ENCODE results near the gene RBP5. TPM values are rescaled to one million over a fixed set of nuclear protein-coding genes. Genes with fewer than 3 reads are reported as not detected.

RBP5 gene
- total and polyA plus RNA-seq, 4 donors: 12.9 to 108 (median 63.6) TPM

DNA sequence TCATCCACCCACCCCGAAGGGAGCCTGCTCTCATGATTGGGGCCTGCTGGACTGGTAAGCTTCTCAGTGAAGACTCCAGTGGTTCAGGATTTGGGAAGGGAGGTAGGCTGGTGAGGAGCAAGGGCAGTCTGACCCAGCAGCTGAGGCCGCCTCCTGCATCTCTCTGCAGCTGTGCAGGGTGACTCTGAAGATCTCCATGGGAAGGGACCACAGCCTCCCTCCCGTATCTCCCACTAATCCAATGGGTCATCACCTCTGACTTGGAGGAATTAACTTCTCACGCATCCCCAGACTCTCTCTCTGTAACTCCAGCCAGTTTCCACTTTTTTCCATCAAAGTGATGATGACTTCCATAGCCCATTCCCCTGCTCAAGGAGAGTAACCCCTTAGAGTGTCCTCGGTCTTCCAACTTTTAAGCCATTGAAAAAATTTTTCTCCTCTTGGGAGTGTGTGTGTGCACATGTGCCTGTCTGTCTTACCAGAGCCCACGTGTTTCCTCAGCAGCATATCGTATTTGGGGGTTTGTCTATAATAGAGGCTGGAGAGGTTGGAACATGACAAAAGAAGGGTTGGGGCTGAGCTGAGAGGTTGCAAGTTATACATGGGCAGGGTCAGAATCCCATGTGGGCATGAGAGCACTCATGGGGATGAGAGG is 12.8 kb upstream of the RBP5 start:
- 97% methylated on average over 7 of the region's 7 CpGs for WGBS
- Histone ChIP-seq H3K27ac (ENCODE audit: low read depth in 1 of 2, low read length in 2 of 2) (no peak overlapping the region), H3K4me1 (ENCODE audit: control insufficient read depth in 4 of 4, insufficient read depth in 4 of 4, low read length in 3 of 4) (peaks cover 3 to 20% (median 11%) of the 10 kb centered on the region in 4 donors), H3K9ac (ENCODE audit: low read depth in 1 of 2, low read length in 2 of 2) (no peak overlapping the region), H3K4me3 (ENCODE audit: low read depth in 1 of 3, low read length in 3 of 3) (no peak overlapping the region), H3K9me3 (ENCODE audit: control insufficient read depth in 4 of 4, low read length in 3 of 4) (no peaks in the 10 kb centered on the region), H3K36me3 (ENCODE audit: control insufficient read depth in 4 of 4, insufficient read depth in 3 of 4, low read depth in 1 of 4, low read length in 3 of 4) (peaks cover 8 to 58% (median 20%) of the 10 kb centered on the region in 4 donors), H3K27me3 (ENCODE audit: control insufficient read depth in 4 of 4, insufficient read depth in 4 of 4, low read length in 3 of 4) (no peaks in the 10 kb centered on the region)
- DNase-seq (ENCODE audit: low spot score): no peak
- TF ChIP-seq HNF4A (conservative IDR thresholded peaks at IDR 0.05) (no peak), YY1 (IDR thresholded peaks at IDR 0.05) (no peak), FOXA1 (IDR thresholded peaks at IDR 0.05) (no peak), RAD21 (IDR thresholded peaks at IDR 0.05) (no peak), FOXA2 (IDR thresholded peaks at IDR 0.05) (no peak), JUND (IDR thresholded peaks at IDR 0.05) (no peak), SP1 (IDR thresholded peaks at IDR 0.05) (no peak), TAF1 (conservative IDR thresholded peaks at IDR 0.05) (no peak), RXRA (IDR thresholded peaks at IDR 0.05) (no peak), ATF3 (IDR thresholded peaks at IDR 0.05) (no peak), REST (IDR thresholded peaks at IDR 0.05) (no peak)
- TF ChIP-seq, protein P1, sequence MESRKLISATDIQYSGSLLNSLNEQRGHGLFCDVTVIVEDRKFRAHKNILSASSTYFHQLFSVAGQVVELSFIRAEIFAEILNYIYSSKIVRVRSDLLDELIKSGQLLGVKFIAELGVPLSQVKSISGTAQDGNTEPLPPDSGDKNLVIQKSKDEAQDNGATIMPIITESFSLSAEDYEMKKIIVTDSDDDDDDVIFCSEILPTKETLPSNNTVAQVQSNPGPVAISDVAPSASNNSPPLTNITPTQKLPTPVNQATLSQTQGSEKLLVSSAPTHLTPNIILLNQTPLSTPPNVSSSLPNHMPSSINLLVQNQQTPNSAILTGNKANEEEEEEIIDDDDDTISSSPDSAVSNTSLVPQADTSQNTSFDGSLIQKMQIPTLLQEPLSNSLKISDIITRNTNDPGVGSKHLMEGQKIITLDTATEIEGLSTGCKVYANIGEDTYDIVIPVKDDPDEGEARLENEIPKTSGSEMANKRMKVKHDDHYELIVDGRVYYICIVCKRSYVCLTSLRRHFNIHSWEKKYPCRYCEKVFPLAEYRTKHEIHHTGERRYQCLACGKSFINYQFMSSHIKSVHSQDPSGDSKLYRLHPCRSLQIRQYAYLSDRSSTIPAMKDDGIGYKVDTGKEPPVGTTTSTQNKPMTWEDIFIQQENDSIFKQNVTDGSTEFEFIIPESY (IDR thresholded peaks at IDR 0.05): no peak

GRCh38 chr12:7139200-7139599 is 10.5 kb upstream of the RBP5 start:
- Histone ChIP-seq H3K36me3 (ENCODE audit: control insufficient read depth in 4 of 4, insufficient read depth in 3 of 4, low read depth in 1 of 4, low read length in 3 of 4) (peaks cover 9 to 81% (median 37%) of the 10 kb centered on the region in 4 donors), H3K9me3 (ENCODE audit: control insufficient read depth in 4 of 4, low read length in 3 of 4) (no peaks in the 10 kb centered on the region), H3K27ac (ENCODE audit: low read depth in 1 of 2, low read length in 2 of 2) (no peak overlapping the region), H3K4me3 (ENCODE audit: low read depth in 1 of 3, low read length in 3 of 3) (no peak overlapping the region), H3K27me3 (ENCODE audit: control insufficient read depth in 4 of 4, insufficient read depth in 4 of 4, low read length in 3 of 4) (no peaks in the 10 kb centered on the region), H3K4me1 (ENCODE audit: control insufficient read depth in 4 of 4, insufficient read depth in 4 of 4, low read length in 3 of 4) (peaks cover 3 to 10% (median 5%) of the 10 kb centered on the region in 4 donors), H3K9ac (ENCODE audit: low read depth in 1 of 2, low read length in 2 of 2) (no peak overlapping the region)
- TF ChIP-seq JUND (IDR thresholded peaks at IDR 0.05): no peak
- no peak for TF ChIP-seq EGR1 (IDR thresholded peaks at IDR 0.05; ENCODE audit: low read depth in 2 of 2)
- no peak for TF ChIP-seq FOXA2 (IDR thresholded peaks at IDR 0.05)
- 98% methylated on average over 2 of the region's 2 CpGs for WGBS
- no peak for DNase-seq (ENCODE audit: low spot score)

All from liver (tissue), 9 donors.